Thoracic aorta (tissue), 2 donors: ENCODE results near the gene EPB42. TPM values are rescaled to one million over a fixed set of nuclear protein-coding genes. Genes with fewer than 3 reads are reported as not detected.

Experiments
- ATAC-seq: fragments of 150-250 bp; one replicate; pipeline ENCODE4 v1.8.0; 2017; ENCODE audit warnings: low read depth; ENCODE audit not compliant: insufficient number of reproducible peaks, low FRiP score
- DNase-seq: peaks from one replicate; pipeline ENCODE4 v3.0.0-alpha.2; 2020; ENCODE audit warnings: low spot score
- H3K27ac ChIP-seq, 2 donors: fragments of 200-600 bp; sonication (generic); 1 replicate in 1 of 2; 2 replicates in 1 of 2; pipeline ENCODE4 v1.5.1; 2016; ENCODE audit warnings: mild to moderate bottlenecking in 2 of 2, moderate library complexity in 2 of 2
- H3K27me3 ChIP-seq: fragments of 200-600 bp; sonication (generic); replicated peaks from 2 replicates; pipeline ENCODE4 v1.6.0; 2016; ENCODE audit warnings: mild to moderate bottlenecking; ENCODE audit not compliant: insufficient read depth
- H3K36me3 ChIP-seq: fragments of 200-600 bp; sonication (generic); one replicate; pipeline ENCODE4 v1.5.1; 2016
- H3K4me1 ChIP-seq, 2 donors: fragments of 200-600 bp; sonication (generic); 1 replicate in 1 of 2; 2 replicates in 1 of 2; pipeline versions ENCODE4 v1.5.1 to v1.6.0; 2016; ENCODE audit warnings: low read depth in 2 of 2, mild to moderate bottlenecking in 1 of 2; ENCODE audit not compliant: control insufficient read depth in 1 of 2
- H3K4me3 ChIP-seq: fragments of 200-600 bp; sonication (generic); 2 replicates; pipeline ENCODE4 v1.5.1; 2016; ENCODE audit warnings: mild to moderate bottlenecking
- H3K9me3 ChIP-seq: fragments of 200-600 bp; sonication (generic); 2 replicates; pipeline ENCODE4 v1.5.1; 2016
- total RNA-seq, 2 donors: library from RNA; depleted of rRNA; stranded (reverse); fragments of >200 nt; gene quantifications; one replicate each; pipeline versions ENCODE4 v1.1.0 to v1.2.3, GENCODE V29; 2016
- TF ChIP-seq, protein P1 (sequence below): fragments of 200-600 bp; sonication (generic); IDR thresholded peaks from one replicate; pipeline ENCODE4 v1.5.1; 2019; ENCODE audit warnings: antibody characterized with exemption

EPB42 gene
- total RNA-seq, 2 donors from 2014 or later = not detected

DNA sequence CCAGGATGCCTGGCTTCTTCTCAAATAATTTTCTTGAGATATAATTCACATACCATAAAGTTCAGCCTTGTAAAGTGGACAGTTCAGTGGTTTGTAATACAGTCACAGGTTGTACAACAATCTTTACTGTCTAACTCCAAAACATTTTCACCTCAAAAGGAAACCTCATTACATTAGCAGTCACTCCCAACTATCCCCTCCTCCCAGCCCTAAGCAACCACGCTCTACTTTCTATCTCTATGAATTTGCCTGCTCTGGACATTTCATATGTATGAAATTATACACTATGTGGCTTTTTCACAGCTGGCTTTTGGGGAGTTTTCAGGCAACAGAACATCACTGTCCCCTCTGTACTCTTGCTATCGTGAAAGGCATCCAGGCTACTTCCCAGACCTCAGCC is 28.4 kb upstream of the EPB42 start:
- DNase-seq (no peak), ATAC-seq (no peak)
- Histone ChIP-seq H3K9me3 (no peaks in the 10 kb centered on the region), H3K4me3 (no peak overlapping the region), H3K36me3 (no peaks in the 10 kb centered on the region), H3K27me3 (no peaks in the 10 kb centered on the region), H3K4me1 (no peaks in the 10 kb centered on the region), H3K27ac (no peak overlapping the region)
- TF ChIP-seq, protein P1, sequence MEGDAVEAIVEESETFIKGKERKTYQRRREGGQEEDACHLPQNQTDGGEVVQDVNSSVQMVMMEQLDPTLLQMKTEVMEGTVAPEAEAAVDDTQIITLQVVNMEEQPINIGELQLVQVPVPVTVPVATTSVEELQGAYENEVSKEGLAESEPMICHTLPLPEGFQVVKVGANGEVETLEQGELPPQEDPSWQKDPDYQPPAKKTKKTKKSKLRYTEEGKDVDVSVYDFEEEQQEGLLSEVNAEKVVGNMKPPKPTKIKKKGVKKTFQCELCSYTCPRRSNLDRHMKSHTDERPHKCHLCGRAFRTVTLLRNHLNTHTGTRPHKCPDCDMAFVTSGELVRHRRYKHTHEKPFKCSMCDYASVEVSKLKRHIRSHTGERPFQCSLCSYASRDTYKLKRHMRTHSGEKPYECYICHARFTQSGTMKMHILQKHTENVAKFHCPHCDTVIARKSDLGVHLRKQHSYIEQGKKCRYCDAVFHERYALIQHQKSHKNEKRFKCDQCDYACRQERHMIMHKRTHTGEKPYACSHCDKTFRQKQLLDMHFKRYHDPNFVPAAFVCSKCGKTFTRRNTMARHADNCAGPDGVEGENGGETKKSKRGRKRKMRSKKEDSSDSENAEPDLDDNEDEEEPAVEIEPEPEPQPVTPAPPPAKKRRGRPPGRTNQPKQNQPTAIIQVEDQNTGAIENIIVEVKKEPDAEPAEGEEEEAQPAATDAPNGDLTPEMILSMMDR = no peak

DNA sequence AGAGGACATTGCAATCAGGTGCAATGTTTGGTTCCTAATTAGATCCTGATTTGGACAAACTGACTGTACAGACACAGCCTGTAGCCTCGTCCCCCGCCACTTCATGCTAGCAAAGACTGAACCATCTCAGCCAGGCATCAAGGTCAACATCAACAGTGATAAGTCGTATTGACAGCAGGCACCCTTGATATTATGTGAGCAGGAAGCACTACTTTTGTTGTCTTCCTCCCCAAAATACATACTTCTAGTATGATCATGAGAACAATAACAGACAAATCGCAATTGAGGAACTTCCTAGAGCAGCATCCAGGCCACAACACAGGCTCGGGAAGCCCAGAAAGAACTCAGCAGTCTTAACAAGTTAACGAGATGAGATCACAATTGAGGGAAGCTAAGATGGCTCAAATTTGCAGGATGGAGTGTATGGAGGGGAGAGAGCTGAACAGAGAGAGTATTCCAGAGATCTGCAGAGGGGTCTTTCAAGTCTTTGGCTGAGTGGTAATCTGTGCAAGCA is 25.5 kb upstream of the EPB42 start:
- TF ChIP-seq, protein P1 = no peak
- no peaks in the 10 kb centered on the region for H3K9me3 ChIP-seq

DNA sequence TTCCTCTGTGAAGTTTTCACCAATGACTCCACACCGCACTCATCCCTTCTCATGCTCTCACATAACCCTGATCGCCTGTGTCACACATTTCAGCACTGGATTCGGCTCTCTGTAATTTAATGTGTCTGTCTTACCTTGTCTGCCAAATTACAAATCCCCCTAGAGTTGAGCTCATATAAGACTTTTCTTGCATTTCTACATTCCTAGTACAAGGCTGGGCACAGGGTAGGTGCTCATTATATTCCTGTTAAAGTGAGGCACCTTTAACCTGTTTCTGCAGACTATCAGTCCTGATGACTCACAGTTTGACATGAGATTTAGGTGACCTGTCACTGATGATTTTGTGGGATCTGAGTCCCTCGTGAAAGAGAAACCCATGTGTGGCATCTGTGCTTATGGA is 23.3 kb upstream of the EPB42 start:
- Histone ChIP-seq H3K36me3 (no peaks in the 10 kb centered on the region), H3K9me3 (no peaks in the 10 kb centered on the region), H3K4me1 (peaks cover 4 to 6% of the 10 kb centered on the region in 2 donors), H3K27me3 (no peaks in the 10 kb centered on the region), H3K27ac (no peak overlapping the region), H3K4me3 (no peak overlapping the region)
- DNase-seq = no peak
- TF ChIP-seq, protein P1 = no peak
- ATAC-seq = no peak

More for the DNA sequence above, 25.5 kb upstream of the EPB42 start:
- H3K4me3 ChIP-seq = no peak overlapping the region
- no peak overlapping the region for H3K27ac ChIP-seq
- ATAC-seq = no peak
- H3K4me1 ChIP-seq = peaks cover 3 to 5% of the 10 kb centered on the region in 2 donors
- DNase-seq = no peak
- H3K36me3 ChIP-seq = no peaks in the 10 kb centered on the region
- H3K27me3 ChIP-seq = no peaks in the 10 kb centered on the region

DNA sequence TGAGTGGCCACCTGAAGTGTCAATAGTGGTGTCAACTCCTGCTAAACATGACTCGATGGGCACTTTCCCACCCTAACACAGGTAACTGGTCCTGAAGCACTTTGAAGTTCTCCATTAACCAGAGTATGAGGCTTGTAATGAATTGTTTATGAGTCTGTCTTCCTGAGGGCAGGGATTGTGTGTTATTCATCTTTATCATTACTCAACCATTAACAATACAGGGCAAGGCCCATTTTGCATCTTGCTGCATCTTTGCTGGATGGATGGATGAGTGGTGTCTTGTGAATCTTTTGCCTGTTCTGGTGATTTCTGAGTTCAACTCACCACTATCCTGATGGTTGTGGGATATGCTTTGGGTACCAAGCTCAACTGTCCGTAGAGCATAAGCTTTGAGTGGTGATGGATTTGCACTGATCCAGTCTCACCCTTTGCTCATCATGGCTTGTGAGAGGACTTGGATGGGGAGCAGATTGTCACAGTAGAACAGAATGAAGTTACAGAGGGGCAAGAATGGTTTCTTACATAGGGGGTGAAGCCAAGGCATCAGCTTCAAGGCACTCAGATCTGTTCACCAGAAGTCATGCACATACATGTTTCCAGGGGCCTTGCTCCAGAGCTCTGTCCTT is 22.3 kb upstream of the EPB42 start:
- Histone ChIP-seq H3K36me3 (no peaks in the 10 kb centered on the region), H3K4me3 (no peak overlapping the region), H3K9me3 (no peaks in the 10 kb centered on the region), H3K4me1 (peaks cover 4 to 6% of the 10 kb centered on the region in 2 donors), H3K27me3 (no peaks in the 10 kb centered on the region), H3K27ac (no peak overlapping the region)
- DNase-seq (no peak), ATAC-seq (no peak)
- TF ChIP-seq, protein P1 = no peak

DNA sequence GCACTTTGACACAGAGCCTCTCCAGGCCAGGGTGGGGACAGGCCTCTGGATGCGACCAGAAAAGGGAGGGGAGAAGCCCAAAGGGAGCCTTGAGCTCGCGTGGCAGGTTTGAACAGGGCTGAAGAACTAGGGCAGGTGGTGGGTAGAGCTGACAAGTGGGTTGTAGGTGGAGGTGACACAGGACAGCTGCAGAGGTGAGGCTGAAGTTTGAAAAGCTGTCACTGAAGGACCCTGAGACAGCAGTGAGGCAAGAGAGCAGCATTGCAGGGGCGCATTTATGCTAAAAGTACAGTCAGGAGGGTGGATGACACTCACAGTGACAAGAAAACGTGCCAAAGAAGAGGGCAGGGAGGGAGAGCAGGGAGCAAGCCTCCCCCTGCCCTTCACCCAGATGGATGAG is 21.8 kb upstream of the EPB42 start:
- H3K9me3 ChIP-seq = no peaks in the 10 kb centered on the region
- TF ChIP-seq, protein P1 = no peak
- H3K4me3 ChIP-seq = no peak overlapping the region
- DNase-seq (no peak), ATAC-seq (no peak)
- no peaks in the 10 kb centered on the region for H3K36me3 ChIP-seq
- H3K27me3 ChIP-seq = no peaks in the 10 kb centered on the region
- H3K4me1 ChIP-seq = peaks cover 4 to 6% of the 10 kb centered on the region in 2 donors
- no peak overlapping the region for H3K27ac ChIP-seq
